Stimulated activated CD4-positive, alpha-beta T cell treated with anti-CD3 and anti-CD28 coated beads, Interleukin-4, amount 100 ng/mL, for 4 hours (primary cell): ENCODE data around the gene CERS6.

Source experiments
- DNase-seq, 2 experiments: peaks; one replicate each; pipeline ENCODE4 v3.0.0-alpha.2; 2020

The CERS6 gene

GRCh38 chr2:168443818-168444217 lies 12.3 kb upstream of the CERS6 start:
- no peak for DNase-seq

GRCh38 chr2:168445960-168446359 lies 10.1 kb upstream of the CERS6 start:
- no peak for DNase-seq

GRCh38 chr2:168448980-168449379 lies 7.1 kb upstream of the CERS6 start:
- DNase-seq: no peak

GRCh38 chr2:168449419-168449818 lies 6.7 kb upstream of the CERS6 start:
- no peak for DNase-seq

- no peak for DNase-seq
Observed at GRCh38 chr2:168450171-168450570, 5.9 kb upstream of the CERS6 start.

- no peak for DNase-seq
Observed at GRCh38 chr2:168450732-168451131, 5.3 kb upstream of the CERS6 start.

GRCh38 chr2:168452781-168453180 lies 3.3 kb upstream of the CERS6 start:
- no peak for DNase-seq

GRCh38 chr2:168453404-168453803 lies 2.7 kb upstream of the CERS6 start:
- DNase-seq: no peak

GRCh38 chr2:168454737-168455644 lies 1.1 kb upstream of the CERS6 start:
- no peak for DNase-seq

GRCh38 chr2:168456521-168457189 lies 583 bp downstream of the CERS6 start:
- peak; percentile 46 to 61 for DNase-seq

GRCh38 chr2:168457190-168457895 lies 1.3 kb downstream of the CERS6 start:
- DNase-seq: no peak

GRCh38 chr2:168458139-168458538 lies 2.1 kb downstream of the CERS6 start:
- no peak for DNase-seq

GRCh38 chr2:168459256-168459655 lies 3.2 kb downstream of the CERS6 start:
- DNase-seq: no peak

GRCh38 chr2:168460571-168460970 lies 4.5 kb downstream of the CERS6 start:
- no peak for DNase-seq

- no peak for DNase-seq
Observed at GRCh38 chr2:168461178-168461941, 5.3 kb downstream of the CERS6 start.

GRCh38 chr2:168461942-168462331 lies 5.9 kb downstream of the CERS6 start:
- no peak for DNase-seq

GRCh38 chr2:168462543-168463045 lies 6.5 kb downstream of the CERS6 start:
- no peak for DNase-seq

GRCh38 chr2:168465594-168465993 lies 9.5 kb downstream of the CERS6 start:
- no peak for DNase-seq

- no peak for DNase-seq
Observed at GRCh38 chr2:168466190-168466737, 10.2 kb downstream of the CERS6 start.

GRCh38 chr2:168466834-168467565 lies 10.9 kb downstream of the CERS6 start:
- DNase-seq: no peak

- no peak for DNase-seq
Observed at GRCh38 chr2:168467729-168468128, 11.7 kb downstream of the CERS6 start.

- no peak for DNase-seq
Observed at GRCh38 chr2:168468354-168468753, 12.3 kb downstream of the CERS6 start.
